GM13976 (cell line): ENCODE measurements around the gene PTPRM.

Experiments
- DNase-seq: peaks from one replicate; pipeline ENCODE4 v3.0.0; 2012; ENCODE audit warnings: low spot score
- in situ Hi-C: fragments of 300-500 bp; cut with MboI; formaldehyde crosslinking; loops from one replicate; pipeline ENCODE4 v1.12.0; 2022; ENCODE audit warnings: low sequenced_read_pairs, mixed read lengths, inconsistent platforms; ENCODE audit not compliant: unreplicated experiment
- TF ChIP-seq, protein P1 (sequence below): IDR thresholded peaks from 2 replicates; pipeline ENCODE4 v1.5.1; 2012; ENCODE audit warnings: borderline replicate concordance, mild to moderate bottlenecking; ENCODE audit not compliant: insufficient read depth; ENCODE audit errors: extremely low read depth, missing control alignments, control extremely low read depth

The PTPRM gene

DNA sequence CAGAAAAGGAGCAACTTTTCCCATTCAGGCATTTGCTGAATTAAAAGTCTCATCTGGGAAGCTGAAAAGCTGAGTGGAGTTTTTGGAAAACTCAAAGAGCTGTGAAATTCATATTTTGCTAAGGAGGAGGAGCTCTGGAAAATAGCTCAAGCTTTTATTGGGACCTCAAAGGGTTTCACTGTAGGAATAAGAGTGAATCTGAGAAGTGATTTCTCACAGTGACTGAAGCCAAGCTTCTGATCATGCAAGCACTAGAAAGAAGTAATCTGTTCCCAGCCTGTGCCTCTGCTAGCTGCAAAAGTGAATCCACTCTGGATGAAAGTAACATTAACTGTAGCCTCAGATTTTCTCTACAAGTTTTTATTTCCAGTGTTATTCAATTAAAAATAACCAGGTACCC, 283.3 kb downstream of the PTPRM start:
- in situ Hi-C loops = no loop called here
- TF ChIP-seq, protein P1, sequence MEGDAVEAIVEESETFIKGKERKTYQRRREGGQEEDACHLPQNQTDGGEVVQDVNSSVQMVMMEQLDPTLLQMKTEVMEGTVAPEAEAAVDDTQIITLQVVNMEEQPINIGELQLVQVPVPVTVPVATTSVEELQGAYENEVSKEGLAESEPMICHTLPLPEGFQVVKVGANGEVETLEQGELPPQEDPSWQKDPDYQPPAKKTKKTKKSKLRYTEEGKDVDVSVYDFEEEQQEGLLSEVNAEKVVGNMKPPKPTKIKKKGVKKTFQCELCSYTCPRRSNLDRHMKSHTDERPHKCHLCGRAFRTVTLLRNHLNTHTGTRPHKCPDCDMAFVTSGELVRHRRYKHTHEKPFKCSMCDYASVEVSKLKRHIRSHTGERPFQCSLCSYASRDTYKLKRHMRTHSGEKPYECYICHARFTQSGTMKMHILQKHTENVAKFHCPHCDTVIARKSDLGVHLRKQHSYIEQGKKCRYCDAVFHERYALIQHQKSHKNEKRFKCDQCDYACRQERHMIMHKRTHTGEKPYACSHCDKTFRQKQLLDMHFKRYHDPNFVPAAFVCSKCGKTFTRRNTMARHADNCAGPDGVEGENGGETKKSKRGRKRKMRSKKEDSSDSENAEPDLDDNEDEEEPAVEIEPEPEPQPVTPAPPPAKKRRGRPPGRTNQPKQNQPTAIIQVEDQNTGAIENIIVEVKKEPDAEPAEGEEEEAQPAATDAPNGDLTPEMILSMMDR = no peak
- no peak for DNase-seq

DNA sequence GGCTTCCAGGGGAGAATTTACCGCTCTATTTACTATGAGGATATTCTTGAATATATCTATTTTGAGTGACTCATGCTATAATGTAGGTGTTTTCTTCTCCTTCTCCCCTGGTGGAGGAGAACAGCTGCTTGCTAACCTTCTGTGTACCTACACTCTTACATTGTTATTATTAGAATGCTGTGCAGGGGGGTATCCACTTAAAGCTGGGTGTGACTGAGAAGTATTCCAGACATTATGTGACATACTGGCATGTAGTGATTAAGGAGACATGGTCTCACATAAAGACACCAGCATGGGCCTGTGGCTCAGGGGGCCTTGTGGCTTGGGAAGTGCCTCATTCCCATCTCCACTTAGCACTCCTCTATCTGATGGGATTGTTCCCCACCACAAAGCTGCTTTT, 287.9 kb downstream of the PTPRM start:
- in situ Hi-C loops = no loop called here
- TF ChIP-seq, protein P1 = no peak

GRCh38 chr18:7855671-7856070, 288.6 kb downstream of the PTPRM start:
- no peak for DNase-seq
- in situ Hi-C loops = no loop called here
- TF ChIP-seq, protein P1 = no peak

More for the DNA sequence above, 287.9 kb downstream of the PTPRM start:
- no peak for DNase-seq

GRCh38 chr18:7856116-7856515, 289.0 kb downstream of the PTPRM start:
- in situ Hi-C loops = no loop called here
- no peak for DNase-seq
- TF ChIP-seq, protein P1 = no peak

DNA sequence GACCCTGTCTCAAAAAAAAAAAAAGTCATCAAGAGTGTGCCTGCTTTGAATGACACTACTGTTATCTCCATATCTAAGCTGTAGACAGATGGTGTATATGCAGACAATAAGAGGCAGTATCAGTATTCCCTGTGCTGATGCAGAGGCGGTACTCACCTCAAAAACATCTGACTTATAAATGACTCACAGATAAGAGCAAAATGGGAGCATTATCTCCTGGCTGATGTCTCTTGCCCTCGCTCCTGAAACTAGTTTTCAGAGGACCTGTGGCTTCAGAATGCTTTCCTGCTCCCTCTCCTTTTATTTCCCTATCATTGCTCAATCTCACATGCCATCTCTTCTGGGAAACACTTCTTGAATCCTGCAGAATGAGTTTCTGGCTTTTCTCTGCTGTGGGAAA, 289.6 kb downstream of the PTPRM start:
- no peak for DNase-seq
- in situ Hi-C loops = no loop called here
- TF ChIP-seq, protein P1 = no peak

- in situ Hi-C loops = no loop called here
- TF ChIP-seq, protein P1 = no peak
- DNase-seq = no peak
Measured at GRCh38 chr18:7857562-7857961, 290.4 kb downstream of the PTPRM start.

DNA sequence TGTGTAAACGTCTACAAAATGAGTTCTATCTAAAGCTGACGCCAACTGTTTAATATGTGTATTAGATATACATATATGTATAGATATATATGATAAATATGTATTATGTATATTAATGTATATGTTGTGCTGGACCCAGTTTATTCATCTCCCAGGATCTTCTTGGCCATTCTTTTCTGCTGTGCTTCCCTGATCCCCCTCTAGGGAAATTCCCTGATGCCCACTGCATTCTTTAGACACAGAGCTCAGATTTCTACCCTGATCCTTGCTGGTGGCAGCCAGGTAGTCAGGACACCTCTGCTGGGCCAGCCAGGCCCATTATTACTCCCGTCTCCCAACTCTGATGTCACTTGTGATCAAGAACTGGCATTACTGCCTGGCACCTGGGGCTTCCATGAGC, 292.0 kb downstream of the PTPRM start:
- no peak for DNase-seq
- TF ChIP-seq, protein P1 = no peak
- in situ Hi-C loops = no loop called here
